HG03095 (cell line): ENCODE results near the gene C9orf78.

ENCODE experiments used
- ATAC-seq: cut with Tn5 transposase; IDR thresholded peaks from one replicate; pipeline ENCODE4 v1.9.1; 2021; ENCODE audit warnings: moderate library complexity; ENCODE audit not compliant: unreplicated experiment

C9orf78 gene, protein sequence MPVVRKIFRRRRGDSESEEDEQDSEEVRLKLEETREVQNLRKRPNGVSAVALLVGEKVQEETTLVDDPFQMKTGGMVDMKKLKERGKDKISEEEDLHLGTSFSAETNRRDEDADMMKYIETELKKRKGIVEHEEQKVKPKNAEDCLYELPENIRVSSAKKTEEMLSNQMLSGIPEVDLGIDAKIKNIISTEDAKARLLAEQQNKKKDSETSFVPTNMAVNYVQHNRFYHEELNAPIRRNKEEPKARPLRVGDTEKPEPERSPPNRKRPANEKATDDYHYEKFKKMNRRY

DNA sequence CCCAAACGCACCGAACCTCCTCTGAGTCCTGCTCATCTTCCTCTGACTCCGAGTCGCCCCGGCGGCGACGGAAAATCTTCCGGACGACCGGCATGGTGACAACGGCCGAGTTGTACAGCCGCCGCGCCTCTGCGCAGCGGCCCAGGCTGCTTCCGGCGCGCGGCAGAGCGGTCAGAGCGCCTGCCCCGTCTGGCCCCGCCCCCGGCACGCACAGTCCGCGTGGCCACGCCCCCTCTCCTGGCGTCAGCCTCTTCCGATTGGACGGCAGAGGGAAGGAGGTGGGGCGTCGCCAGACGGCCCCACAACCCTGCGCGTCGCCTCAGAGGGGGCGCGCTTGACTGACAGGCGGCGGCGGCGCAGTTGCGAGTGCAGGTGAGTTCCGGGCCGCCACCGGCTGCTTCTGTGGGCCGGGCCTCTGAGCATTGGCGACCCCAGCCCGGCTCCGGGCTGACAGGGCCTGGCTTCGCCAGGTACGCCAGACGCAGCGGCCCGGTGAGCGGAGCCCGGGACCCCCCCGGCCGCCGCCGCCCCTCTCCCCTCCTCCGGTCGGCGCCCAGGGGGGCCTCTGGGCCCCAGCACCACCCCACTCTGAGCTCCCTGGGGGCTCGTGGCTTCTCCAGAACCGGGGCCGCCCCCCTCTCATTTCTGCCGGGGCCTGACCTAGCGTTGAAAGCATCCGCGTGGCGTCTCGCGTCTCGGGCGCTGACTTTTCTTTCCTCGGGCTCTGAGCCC lies at the start of gene C9orf78, which contains the start of gene USP20:
C9orf78 (minus strand) TSS at position 148 of the 732 bp plus-strand sequence; CDS start at position 94, 54 bp downstream.
USP20 (plus strand) TSS at position 331 of the 732 bp plus-strand sequence. CDS start 17,098 bp downstream, outside the sequence.
- peak; percentile 88 for ATAC-seq

DNA sequence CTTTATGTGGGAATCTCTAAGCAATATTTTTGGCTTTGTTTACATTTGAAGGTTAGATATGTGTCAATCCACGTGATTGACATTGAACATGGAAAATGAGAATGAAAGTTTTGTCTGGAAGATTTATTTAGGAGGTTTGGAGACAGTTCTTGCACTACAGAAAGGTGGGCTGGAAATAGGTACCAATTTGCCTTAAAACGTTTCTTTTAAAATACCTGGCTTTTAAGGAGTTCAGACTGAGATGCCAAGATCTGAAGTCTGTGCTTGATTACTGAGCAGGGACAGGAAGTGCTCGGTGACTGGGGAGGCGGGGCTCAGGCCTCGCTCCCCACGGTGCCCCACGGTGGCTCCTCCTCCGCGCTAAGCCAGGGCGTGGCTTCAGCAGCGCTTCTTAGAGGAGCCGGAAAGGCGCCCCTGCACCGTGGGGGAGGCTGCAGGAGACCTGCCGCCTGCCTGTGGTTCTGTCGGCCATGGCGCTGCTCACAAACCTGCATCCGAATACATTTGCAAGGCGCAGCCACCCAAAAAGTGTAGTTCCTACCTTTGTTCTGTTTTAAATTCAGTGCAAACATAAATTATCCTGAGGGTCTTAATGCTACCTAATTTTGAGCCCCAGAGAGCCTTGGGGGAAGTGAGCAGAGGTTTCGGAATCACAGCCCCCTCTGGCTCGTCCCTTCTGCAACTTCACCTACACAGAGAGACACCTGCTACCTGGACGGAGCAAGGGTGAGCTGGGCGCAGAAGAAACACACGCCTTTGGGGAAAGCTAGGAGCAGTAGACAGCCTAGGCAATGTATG lies 49.3 kb upstream of the C9orf78 start:
- ATAC-seq = peak; percentile 40

DNA sequence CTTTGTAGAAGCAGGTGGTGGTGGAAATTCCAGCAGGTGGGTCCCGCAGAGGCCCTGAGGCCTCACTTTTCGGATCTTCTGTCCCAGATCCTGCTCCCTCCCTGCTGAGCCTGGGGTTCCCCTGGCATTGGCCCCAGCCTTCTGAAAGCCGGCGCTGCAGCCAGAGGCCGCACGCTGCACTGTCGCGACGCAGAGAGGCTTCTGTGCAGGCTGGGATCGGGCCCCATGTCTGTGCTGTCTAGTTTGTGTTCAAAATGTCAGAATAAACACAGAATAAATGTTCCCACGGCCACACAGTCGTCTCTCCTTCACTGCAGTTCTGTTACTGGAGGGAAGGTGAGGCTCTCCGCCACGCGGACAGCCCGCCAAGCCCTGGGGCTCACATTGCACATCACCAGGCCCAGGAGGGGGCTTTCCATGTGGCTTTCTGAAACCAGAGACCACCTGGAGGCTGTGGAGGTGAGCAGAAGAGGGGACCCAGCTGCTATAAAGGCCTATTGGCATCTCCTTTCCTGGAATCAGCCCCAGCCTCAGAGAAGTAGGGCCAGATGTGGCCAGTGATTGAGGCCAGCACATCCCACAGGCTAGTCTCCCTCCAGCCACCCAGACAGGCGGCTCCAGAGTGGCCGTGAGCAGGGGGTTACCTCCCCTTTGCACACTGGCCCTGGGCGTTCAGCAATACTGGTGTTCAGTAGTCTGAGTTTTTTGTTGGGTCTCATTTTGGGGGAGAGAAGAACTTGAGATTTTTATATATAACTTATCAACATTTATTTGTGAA lies 46.7 kb upstream of the C9orf78 start:
- no peak for ATAC-seq

DNA sequence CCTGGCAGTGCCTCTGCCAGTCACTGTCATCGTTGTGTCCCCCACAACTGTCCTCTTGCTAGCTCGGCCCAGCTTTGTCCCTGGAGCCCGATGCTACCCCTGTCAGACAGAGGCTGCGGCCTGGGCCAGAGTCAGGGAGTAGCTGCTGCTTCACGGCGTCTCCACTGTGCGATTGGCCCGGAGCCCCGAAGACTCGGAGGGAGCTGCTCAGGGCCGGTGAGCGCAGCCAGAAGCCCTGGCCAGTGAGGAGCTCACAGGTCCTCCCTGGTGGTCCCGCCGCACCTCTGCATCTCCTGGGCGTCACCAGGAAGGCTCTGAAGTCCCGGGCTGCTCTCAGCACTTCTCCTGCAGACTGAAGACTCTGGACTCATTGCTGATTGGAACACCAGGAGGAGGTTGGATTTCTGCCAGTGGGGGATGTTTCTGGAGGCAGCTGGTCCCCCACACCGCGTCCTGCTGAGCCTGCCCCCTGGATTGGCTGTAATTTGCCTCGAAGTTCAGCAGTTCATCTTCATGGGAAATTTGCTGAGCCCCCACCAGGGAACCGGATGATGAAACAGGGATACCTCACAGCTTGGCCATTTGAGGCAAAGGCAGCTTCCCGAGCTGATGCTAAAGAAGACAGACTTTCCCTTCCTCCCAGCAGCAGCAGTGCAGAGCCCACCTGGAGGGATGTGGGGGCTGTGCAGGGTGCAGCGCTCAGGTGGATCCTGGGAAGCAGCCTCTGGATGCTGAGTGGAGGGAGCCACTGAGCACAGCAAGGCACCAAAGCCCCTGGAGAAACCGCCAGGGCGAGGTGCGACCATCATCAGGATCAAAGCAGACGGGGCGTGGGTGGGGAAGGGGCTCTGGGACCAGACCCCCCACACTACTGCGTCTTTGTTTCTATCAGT lies 45.8 kb upstream of the C9orf78 start:
- ATAC-seq = no peak

DNA sequence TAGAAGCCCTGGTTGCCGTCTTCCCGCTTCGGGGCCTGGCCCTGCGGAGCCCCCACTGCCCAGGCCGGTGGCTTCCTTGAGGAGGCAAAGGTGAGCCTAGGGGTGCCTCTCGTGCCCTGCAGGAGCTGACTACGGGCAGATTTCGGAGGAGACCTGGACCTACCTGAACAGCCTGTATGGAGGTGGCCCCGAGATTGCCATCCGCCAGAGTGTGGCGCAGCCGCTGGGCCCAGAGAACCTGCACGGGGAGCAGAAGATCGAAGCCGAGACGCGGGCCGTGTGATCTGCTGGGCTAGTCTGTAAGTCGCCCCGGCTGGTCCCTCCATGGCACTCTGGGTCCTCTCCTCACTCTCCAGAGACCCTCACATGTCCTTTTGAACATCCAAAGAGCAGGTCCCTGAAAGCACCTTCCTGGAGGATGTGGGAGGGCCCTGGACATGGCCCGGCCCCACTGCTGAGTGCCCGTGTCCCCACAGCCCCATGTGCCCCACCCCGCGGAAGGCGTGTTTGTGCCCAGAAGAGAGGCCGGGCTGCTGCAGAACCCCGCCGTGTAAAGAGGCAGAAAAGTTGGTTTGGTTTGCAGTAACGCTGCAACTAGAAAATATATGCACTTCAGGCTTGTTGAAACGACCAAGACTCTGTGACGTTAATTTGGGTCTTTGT lies 45.0 kb upstream of the C9orf78 start:
- ATAC-seq = no peak

DNA sequence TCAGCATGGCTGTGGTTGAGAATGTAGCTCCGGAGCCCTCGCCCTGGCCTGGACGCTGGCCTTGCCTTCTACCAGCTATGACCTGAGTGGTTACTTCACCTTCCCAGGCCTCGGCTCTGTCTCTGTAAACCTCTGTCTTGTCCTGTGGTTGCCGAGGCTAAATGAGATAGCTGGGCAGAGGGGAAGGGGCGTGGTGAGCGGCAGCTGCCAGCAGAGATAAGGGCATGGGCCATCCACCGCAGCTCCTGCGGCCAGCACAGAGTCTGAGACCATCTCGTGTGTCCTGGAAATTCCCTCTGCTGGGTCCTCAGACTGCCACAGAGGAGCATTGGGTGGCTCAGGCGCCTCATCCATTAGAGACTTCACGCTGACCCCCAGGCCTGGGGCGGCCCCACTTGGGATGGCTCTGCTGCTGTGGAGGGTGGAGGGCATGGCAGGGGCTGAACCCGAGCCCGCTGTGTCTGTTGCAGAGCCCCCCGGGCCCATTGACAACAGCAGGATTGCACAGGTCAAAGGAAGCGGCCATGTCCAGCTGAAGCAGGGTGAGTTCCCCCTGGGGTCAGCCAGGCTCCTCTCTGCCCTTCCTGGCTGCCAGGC lies 44.1 kb upstream of the C9orf78 start:
- no peak for ATAC-seq

DNA sequence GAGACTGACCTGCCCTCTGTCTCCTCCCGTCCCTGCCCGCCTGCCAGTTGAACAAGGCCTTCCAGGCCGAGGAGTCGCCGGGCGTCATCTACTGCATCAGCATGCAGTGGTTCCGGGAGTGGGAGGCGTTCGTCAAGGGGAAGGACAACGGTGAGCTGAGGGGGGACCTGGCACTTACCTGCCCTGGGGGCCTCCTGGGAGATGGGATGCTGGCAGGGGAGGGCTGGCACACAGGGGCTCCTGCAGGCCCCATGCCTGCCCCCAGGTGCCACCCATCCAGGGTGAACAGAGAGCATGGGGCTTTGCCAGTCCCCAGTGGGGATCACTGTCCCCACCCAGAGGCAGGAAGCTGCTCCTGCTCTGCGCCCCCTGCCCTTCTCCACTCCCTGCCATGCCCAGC lies 43.2 kb upstream of the C9orf78 start:
- ATAC-seq = no peak

DNA sequence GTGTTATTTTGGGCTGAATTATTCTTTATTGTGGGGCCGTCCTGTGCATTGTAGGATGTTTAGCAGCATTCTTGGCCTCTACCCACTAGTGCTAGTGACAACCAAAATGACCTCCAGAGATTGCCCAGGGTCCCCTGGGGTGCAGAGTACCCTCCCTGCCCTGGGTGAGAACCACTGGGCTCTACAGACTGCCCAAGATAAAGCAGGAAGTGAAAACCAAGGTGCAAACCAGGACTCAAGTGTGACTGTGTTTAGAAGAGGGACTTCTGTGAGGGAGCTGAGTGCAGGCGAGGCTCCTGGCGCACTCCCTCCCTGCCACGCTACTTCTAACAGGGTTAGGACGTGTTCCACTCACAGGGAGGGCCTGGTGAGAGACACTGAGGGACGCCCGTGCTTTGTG lies 41.7 kb upstream of the C9orf78 start:
- ATAC-seq = no peak

DNA sequence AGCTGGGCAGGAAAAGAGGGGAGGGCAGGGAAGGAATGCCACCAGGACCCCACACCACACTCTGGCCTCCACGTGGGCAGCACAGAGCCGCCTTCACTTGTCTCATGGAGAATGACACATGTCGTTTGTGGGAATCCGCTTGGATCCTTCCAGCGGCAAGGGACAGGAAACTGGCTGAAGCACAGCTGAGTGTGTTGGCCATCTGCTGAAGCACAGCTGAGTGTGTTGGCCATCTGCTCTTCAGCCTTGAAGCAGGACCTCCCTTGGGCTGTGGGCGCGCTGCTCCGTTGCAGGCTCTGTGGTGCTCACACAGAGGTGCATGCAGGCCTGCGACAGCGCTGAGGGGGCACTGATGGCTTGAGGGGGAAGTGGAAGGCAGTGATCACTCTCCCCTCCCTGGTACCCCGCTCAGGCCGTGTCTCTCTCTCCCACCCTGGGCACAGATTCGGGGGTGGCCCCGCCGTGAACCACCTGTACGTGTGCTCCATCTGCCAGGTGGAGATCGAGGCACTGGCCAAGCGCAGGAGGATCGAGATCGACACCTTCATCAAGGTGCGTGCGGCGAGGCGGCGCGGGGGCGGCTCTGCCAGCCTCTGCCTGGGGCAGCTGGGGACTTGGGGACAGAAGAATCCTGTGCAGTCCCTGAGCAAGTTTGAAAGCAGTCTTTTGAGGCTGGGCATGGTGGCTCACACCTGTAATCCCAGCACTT lies 40.8 kb upstream of the C9orf78 start:
- no peak for ATAC-seq

DNA sequence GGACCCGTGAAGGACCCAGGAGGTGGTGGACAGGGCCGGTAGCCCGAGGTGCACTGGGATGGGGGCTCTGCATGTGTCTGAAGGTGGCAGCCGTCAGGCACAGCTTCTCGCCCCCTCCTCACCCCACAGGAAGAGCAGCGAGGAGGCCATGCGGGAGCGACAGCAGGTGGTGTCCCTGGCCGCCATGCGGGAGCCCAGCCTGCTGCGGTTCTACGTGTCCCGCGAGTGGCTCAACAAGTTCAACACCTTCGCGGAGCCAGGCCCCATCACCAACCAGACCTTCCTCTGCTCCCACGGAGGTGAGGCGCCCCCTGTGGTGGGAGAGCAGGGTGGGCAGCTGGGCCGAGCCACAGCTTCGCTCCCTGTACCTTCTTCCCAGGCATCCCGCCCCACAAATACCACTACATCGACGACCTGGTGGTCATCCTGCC lies 40.1 kb upstream of the C9orf78 start:
- ATAC-seq = no peak

DNA sequence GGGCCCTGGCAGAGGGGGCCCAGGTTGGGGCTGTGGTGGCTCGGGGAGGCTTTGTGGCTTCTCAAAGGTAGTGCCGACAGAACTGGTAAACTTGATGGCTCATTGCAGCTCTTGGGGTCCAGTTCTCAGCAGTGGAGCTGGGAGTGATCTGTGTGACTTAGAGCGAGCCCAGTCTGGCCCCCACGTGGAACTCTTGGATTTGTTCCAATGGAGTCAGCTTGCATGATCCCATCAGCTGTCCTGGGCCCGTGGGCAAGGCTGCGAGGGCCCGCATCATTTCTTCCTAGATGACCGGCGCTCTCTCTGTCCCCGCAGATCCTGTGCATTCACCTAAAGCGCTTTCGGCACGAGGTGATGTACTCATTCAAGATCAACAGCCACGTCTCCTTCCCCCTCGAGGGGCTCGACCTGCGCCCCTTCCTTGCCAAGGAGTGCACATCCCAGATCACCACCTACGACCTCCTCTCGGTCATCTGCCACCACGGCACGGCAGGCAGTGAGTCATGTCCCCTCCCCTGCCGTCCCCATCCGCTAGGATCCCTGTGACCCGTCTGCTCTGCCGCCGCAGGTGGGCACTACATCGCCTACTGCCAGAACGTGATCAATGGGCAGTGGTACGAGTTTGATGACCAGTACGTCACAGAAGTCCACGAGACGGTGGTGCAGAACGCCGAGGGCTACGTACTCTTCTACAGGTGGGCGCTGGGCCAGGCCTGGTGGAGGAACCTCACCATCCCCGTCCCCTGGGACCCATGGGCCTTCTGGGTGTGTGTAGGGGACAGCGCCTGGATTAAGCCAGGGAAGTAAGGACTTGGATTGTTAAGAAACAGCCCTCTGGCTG lies 39.4 kb upstream of the C9orf78 start:
- no peak for ATAC-seq

DNA sequence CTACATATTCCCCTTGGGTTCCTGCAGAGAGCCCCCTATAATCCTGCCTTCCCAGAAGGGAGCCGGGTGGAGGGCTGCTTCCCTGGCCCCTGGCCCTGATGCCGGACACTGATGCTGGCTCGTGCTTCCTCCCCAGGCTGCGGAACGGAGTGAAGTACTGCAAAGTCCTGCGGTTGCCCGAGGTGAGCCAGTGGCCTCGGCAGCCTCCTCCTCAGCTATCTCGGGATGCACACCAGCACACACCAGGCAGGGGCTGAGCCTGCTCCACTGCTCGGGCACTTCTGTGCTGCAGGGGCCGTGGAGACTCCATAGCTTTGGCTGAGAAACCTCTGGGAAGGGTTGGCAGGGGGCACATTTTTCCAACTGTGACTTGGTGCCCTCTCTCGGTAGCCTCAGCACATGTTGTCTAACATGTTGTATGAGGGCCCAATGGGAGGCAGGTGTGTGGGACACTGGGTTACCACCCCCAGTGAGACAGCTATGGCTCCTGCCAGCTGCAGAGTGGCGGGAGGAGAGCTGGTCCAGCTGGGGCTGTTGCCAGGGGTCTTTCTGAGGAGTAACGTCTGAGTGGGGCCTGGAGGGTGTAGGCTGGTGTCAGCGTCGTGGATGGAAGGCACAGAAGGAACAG lies 38.6 kb upstream of the C9orf78 start:
- ATAC-seq = no peak

DNA sequence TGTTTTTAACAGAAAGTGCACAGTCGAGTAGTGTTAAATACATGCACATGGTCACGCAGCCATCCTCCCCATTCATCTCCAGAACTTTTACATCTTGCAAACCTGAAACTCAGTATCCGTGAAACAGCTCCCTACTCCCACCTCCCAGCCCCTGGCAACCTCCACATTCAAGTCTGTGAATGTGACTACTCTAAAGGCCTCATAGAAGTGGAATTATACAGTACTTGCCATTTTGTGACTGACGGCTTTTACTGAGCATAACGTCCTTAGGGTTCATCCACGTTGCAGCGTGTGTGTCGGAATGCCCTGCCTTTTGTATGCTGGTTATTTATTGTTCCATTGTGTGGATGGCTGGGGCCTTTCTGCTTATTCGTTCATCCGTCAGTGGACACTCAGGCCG lies 36.0 kb upstream of the C9orf78 start:
- ATAC-seq = no peak

DNA sequence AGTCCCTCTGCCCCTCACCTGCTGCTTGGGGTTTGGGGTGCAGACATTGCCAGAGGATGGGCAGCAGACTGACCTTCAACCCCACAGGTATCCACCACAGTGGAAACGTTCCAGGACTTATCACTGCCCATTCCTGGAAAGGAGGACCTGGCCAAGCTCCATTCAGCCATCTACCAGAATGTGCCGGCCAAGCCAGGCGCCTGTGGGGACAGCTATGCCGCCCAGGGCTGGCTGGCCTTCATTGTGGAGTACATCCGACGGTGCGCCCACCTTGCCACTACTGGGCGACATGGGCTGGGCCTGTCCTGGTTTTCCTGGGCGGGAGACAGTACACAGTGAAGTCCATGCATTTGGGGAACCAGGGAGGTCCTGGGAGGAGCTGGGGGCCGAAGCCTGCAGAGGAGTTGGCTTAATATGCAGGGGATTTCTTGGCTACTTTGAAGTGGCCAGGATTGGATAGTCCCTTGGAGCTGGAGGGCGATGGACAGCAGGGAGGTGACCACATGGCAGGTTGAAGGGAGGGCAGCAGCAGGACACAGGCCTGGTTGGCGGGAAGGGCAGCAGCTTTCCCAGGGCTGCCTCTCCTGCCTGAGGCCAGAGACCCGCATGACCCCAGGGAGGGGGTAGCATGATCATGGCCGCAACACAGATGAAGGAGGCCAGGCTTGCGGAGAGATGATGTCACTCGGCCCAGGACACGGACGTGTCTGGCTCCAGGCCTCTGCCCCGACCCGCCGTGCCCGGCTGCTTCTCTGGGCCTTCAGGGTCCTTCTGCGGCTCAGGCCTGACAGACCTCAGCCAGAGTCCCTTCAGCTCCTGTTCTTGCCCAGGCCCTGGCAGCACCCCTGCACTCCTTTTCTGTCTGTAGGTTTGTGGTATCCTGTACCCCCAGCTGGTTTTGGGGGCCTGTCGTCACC lies 34.8 kb upstream of the C9orf78 start:
- no peak for ATAC-seq

DNA sequence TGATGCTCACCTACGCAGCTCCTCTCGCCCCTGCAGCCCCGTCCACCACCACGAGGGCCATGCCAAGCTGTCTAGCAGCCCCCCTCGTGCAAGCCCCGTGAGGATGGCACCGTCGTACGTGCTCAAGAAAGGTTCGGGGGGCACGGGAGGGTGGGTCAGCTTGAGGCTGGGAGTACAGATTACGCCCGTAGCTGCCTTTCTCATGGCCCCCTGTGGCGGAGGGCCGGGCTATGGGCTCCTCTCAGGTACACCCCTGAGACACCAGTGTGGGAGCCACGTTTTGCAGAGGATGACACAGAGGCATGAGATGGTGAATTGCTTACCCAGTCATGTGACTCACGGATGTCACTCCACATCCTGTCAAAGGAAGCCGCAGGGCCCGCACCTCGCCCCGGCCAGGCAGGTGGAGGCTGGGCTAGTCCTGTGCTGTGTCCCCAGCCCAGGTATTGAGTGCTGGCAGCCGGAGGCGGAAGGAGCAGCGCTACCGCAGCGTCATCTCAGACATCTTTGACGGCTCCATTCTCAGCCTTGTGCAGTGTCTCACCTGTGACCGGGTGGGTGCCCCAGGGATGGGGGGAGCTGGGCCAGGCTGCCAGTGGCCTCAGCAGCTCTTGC lies 33.9 kb upstream of the C9orf78 start:
- ATAC-seq = no peak
